ENCODE data around the gene PDK4. TPM values are rescaled to one million over a fixed set of nuclear protein-coding genes. Genes with fewer than 3 reads are reported as not detected.

The PDK4 gene
- total and polyA plus RNA-seq, 9 of the 15 experiments (the other 6 are each of a cell fraction or from before 2014, with no cell fraction given): 0.03 to 0.24 (median 0.08) TPM; not detected in 2

- no peaks in the 10 kb centered on the region; a peak in 1 of 5 replicates for H3K27me3 ChIP-seq (ENCODE audit: control insufficient read depth in 2 of 2, insufficient read depth in 2 of 2, low read length in 2 of 2)
- no peak overlapping the region for H3K4me3 ChIP-seq
- no peaks in the 10 kb centered on the region for H3K9me3 ChIP-seq (replicated peaks; ENCODE audit: control insufficient read depth, insufficient read depth, low read depth, low read length)
- TF ChIP-seq NFE2L1 (tag; IDR thresholded peaks at IDR 0.05; ENCODE audit: borderline replicate concordance, low read depth): peak; percentile 71; the same call in 1 of the 2 replicates
- peak; percentile 84 for TF ChIP-seq MAFG (tag; conservative IDR thresholded peaks at IDR 0.05)
- TF ChIP-seq FOXJ2 (tag; IDR thresholded peaks at IDR 0.05): peak; percentile 58; the same call in 1 of the 2 replicates
- no peak for TF ChIP-seq COPS2 (conservative IDR thresholded peaks at IDR 0.05)
- TF ChIP-seq MAFF (IDR thresholded peaks at IDR 0.05; ENCODE audit: low read length): peak; percentile 60; the same call in 1 of the 2 replicates
- TF ChIP-seq, protein P1, sequence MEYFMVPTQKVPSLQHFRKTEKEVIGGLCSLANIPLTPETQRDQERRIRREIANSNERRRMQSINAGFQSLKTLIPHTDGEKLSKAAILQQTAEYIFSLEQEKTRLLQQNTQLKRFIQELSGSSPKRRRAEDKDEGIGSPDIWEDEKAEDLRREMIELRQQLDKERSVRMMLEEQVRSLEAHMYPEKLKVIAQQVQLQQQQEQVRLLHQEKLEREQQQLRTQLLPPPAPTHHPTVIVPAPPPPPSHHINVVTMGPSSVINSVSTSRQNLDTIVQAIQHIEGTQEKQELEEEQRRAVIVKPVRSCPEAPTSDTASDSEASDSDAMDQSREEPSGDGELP (CRISPR knock-in tag; IDR thresholded peaks at IDR 0.05; ENCODE audit: borderline replicate concordance): no peak
- TF ChIP-seq ZNF444 (CRISPR knock-in tag; IDR thresholded peaks at IDR 0.05): no peak
- no peak for TF ChIP-seq ZBTB9 (CRISPR knock-in tag; IDR thresholded peaks at IDR 0.05)
- TF ChIP-seq BACH1 (tag; IDR thresholded peaks at IDR 0.05): 0 out of 2 replicates have a peak, but pooled peaks have one; percentile 70
- TF ChIP-seq MAFK (IDR thresholded peaks at IDR 0.05; ENCODE audit: low read length): peak; percentile 33; the same call in 1 of the 2 replicates
- no peak for TF ChIP-seq ZNF644 (tag; IDR thresholded peaks at IDR 0.05; ENCODE audit: low read depth)
- TF ChIP-seq NFE2 (IDR thresholded peaks at IDR 0.05; ENCODE audit: low read depth): peak; percentile 79
- TF ChIP-seq ZNF316 (IDR thresholded peaks at IDR 0.05): peak; percentile 70
- TF ChIP-seq C11orf30 (IDR thresholded peaks at IDR 0.05; ENCODE audit: low read depth): peak; percentile 38
- TF ChIP-seq ZNF3 (CRISPR knock-in tag; IDR thresholded peaks at IDR 0.05): no peak
- TF ChIP-seq ZBTB49 (CRISPR knock-in tag; IDR thresholded peaks at IDR 0.05; ENCODE audit: borderline replicate concordance): no peak
- no peaks in the 10 kb centered on the region for H3K9me1 ChIP-seq (ENCODE audit: control insufficient read depth, insufficient read depth, low read length)
- H3K4me1 ChIP-seq (replicated peaks in 1 of 2; ENCODE audit: control insufficient read depth in 2 of 2, insufficient read depth in 2 of 2, low read length in 2 of 2): no peaks in the 10 kb centered on the region
- FAIRE-seq (no peak), DNase-seq (ENCODE audit: extremely low read depth in 1 of 4, low spot score in 3 of 4) (no peak), ATAC-seq (no peak)
- H3K27ac ChIP-seq (ENCODE audit: extremely low read depth, low read depth, low read length): no peak overlapping the region
- H3K4me2 ChIP-seq (ENCODE audit: insufficient read depth, low read length): no peak overlapping the region
- no peaks in the 10 kb centered on the region for H3K36me3 ChIP-seq (ENCODE audit: control insufficient read depth, insufficient read depth, low read length)
- WGBS (ENCODE audit: insufficient coverage, low coverage, missing lambda C conversion rate): 3% methylated on average over 2 of the region's 2 CpGs
- intact Hi-C loops (cut with micrococcal nuclease): no loop called here
- H3K9ac ChIP-seq (ENCODE audit: insufficient read depth in 1 of 2, low read depth in 2 of 2, low read length in 2 of 2): no peak overlapping the region
- no peak overlapping the region for H2AFZ ChIP-seq (ENCODE audit: low read depth, low read length)
- CTCF ChIA-PET (ENCODE audit: low intra/inter-chr PET ratio): no interaction called here
- no peaks in the 10 kb centered on the region for H4K20me1 ChIP-seq (replicated peaks; ENCODE audit: control insufficient read depth, insufficient read depth, low read length)
- POLR2A ChIA-PET: no interaction called here
- in situ Hi-C loops (cut with MboI): no loop called here
- no peaks in the 10 kb centered on the region for H3K79me2 ChIP-seq (ENCODE audit: control insufficient read depth, insufficient read depth, low read length)
- BruUV-seq (replicated peaks): no TSS peak
Observed at GRCh38 chr7:95569720-95570119, 26.6 kb downstream of the PDK4 start.

All from K562 (cell line).